Body of pancreas (tissue), 4 donors: ENCODE results near the gene SLC43A1.

ENCODE experiments used
- CTCF ChIP-seq, 7 experiments: fragments of 450-650 bp in 4 of 7; fragments of 200-600 bp in 3 of 7; sonication (generic) in 3 of 7; IDR thresholded peaks; one replicate each; pipeline ENCODE4 v1.5.1; 2016 to 2019; ENCODE audit warnings: antibody characterized with exemption in 7 of 7
- POLR2A ChIP-seq, 3 donors: fragments of 450-650 bp; IDR thresholded peaks; one replicate each; pipeline ENCODE4 v1.6.1; 2016; ENCODE audit warnings: antibody characterized with exemption in 3 of 3, mild to moderate bottlenecking in 2 of 3

DNA sequence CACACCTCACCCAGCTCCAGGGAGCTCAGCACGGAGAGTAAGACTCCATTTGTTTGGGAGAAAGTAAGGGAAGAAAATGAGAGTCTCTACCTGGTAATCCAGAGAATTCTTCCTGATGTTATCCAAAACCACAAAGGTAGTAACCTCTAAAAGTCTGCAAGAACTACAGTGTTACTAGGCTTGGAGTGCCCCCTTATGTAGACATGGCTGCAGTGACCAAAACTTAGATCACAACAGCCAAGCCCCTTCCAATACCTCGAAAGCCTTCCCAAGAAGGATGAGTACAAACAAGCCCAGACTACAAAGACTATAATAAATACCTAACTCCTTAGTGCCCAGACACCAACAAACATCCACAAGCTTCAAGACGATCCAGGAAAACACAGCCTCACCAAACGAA is 47.1 kb upstream of the SLC43A1 start:
- TF ChIP-seq POLR2A (IDR thresholded peaks at IDR 0.05) (no peak), CTCF (IDR thresholded peaks at IDR 0.05) (no peak)
